A549 (cell line): ENCODE measurements around the gene ARHGAP31. TPM values are rescaled to one million over a fixed set of nuclear protein-coding genes. Genes with fewer than 3 reads are reported as not detected.
A peak's percentile ranks its signal among the peaks of the same experiment; 100 is the strongest.

Experiments
- ATAC-seq, 2 experiments: fragments of 200-7000 bp in 1 of 2; fragments of >200 bp in 1 of 2; cut with Nextera tagmentation in 1 of 2; cut with Tn5 transposase in 1 of 2; 3 replicates each; pipeline versions ENCODE4 v1.8.0 to v1.9.1; 2018 to 2020; ENCODE audit warnings: mild to moderate bottlenecking in 1 of 2, moderate library complexity in 1 of 2
- CTCF ChIA-PET: fragments of 300-600 bp; sonication (Branson Sonifier 250); formaldehyde crosslinking; extraction: SDS; loops from one replicate; lab custom pipeline; 2021; ENCODE audit warnings: antibody characterized with exemption, inconsistent platforms; lab: Yijun Ruan, JAX
- POLR2A ChIA-PET: fragments of 350-600 bp; formaldehyde crosslinking; extraction: SDS; loops from one replicate; lab custom pipeline; 2021; ENCODE audit warnings: antibody characterized with exemption, inconsistent platforms; lab: Yijun Ruan, JAX
- DNase-seq, 2 experiments: peaks; one replicate each; pipeline versions ENCODE4 v3.0.0 to v3.0.0-alpha.2; 2011 to 2016; ENCODE audit warnings: low read depth in 1 of 2, low spot score in 1 of 2
- FAIRE-seq: peaks from 2 replicates; lab custom pipeline; 2011; peaks lifted over from hg19 to GRCh38; lab: Jason Lieb, UNC
- H3K27ac ChIP-seq, 2 experiments: fragments of >200 bp; sonication (Bioruptor Twin); formaldehyde crosslinking; 3 replicates each; pipeline ENCODE4 v1.5.1; 2016 to 2017
- H3K4me1 ChIP-seq: fragments of >200 bp; sonication (Bioruptor Twin); formaldehyde crosslinking; 3 replicates; pipeline ENCODE4 v1.6.1; 2016
- H3K4me2 ChIP-seq: fragments of >200 bp; sonication (Bioruptor Twin); formaldehyde crosslinking; 3 replicates; pipeline ENCODE4 v1.6.1; 2016
- H3K4me3 ChIP-seq: fragments of >200 bp; sonication (Bioruptor Twin); formaldehyde crosslinking; 3 replicates; pipeline ENCODE4 v1.5.1; 2016
- H3K9me3 ChIP-seq: fragments of >200 bp; sonication (Bioruptor Twin); formaldehyde crosslinking; 3 replicates; pipeline ENCODE4 v1.6.1; 2016
- CBX8 ChIP-seq: fragments of 200-600 bp; sonication (generic); IDR thresholded peaks from 2 replicates; pipeline ENCODE4 v1.6.1; 2016
- CEBPB ChIP-seq, 2 experiments: fragments of >200 bp in 1 of 2; sonication (Bioruptor Twin) in 1 of 2; formaldehyde crosslinking in 1 of 2; IDR thresholded peaks; 2 replicates each; pipeline ENCODE4 v1.6.1; 2012 to 2016
- E2F6 ChIP-seq: IDR thresholded peaks from 2 replicates; pipeline ENCODE4 v1.6.1; 2012; ENCODE audit warnings: low read depth, borderline replicate concordance
- EHF ChIP-seq: fragments of 250-450 bp; sonication (Bioruptor Pico); IDR thresholded peaks from 2 replicates; pipeline ENCODE4 v1.5.0; 2020; ENCODE audit warnings: mild to moderate bottlenecking
- EP300 ChIP-seq, 2 experiments: fragments of >200 bp; sonication (Bioruptor Twin); formaldehyde crosslinking; IDR thresholded peaks; 2 replicates in 1 of 2; 3 replicates in 1 of 2; pipeline ENCODE4 v1.6.1; 2016 to 2017
- ESRRA ChIP-seq: fragments of 150-350 bp; IDR thresholded peaks from 2 replicates; pipeline ENCODE4 v1.6.1; 2014; ENCODE audit warnings: mild to moderate bottlenecking, low read length, borderline replicate concordance
- FOSL2 ChIP-seq, 2 experiments: fragments of 450-650 bp in 1 of 2; fragments of >200 bp in 1 of 2; sonication (Bioruptor Twin) in 1 of 2; formaldehyde crosslinking; IDR thresholded peaks; 2 replicates each; pipeline versions ENCODE4 v1.5.0 to v1.6.1; 2016 to 2020; ENCODE audit warnings: mild to moderate bottlenecking in 1 of 2, moderate library complexity in 1 of 2
- HEYL ChIP-seq: fragments of 250-450 bp; sonication (Bioruptor Pico); IDR thresholded peaks from 2 replicates; pipeline ENCODE4 v1.8.0; 2021; ENCODE audit warnings: mild to moderate bottlenecking, moderate library complexity
- HMGXB4 ChIP-seq: fragments of 250-450 bp; sonication (Bioruptor Pico); IDR thresholded peaks from 2 replicates; pipeline ENCODE4 v1.5.0; 2021; ENCODE audit warnings: mild to moderate bottlenecking, moderate library complexity, borderline replicate concordance
- HOXA7 ChIP-seq: fragments of 250-450 bp; sonication (Bioruptor Pico); IDR thresholded peaks from 2 replicates; pipeline ENCODE4 v1.5.0; 2020; ENCODE audit warnings: mild to moderate bottlenecking, moderate library complexity
- HOXB5 ChIP-seq: fragments of 250-450 bp; sonication (Bioruptor Pico); IDR thresholded peaks from 2 replicates; pipeline ENCODE4 v1.5.0; 2020; ENCODE audit warnings: mild to moderate bottlenecking, moderate library complexity
- JUN ChIP-seq, 2 experiments: fragments of >200 bp; sonication (Bioruptor Twin); formaldehyde crosslinking; IDR thresholded peaks; 2 replicates in 1 of 2; 3 replicates in 1 of 2; pipeline ENCODE4 v1.6.1; 2016 to 2017
- JUNB ChIP-seq: fragments of >200 bp; sonication (Bioruptor Twin); formaldehyde crosslinking; IDR thresholded peaks from 2 replicates; pipeline ENCODE4 v1.6.1; 2016
- KDM1A ChIP-seq: fragments of 200-600 bp; sonication (generic); IDR thresholded peaks from 2 replicates; pipeline ENCODE4 v1.6.1; 2016; ENCODE audit warnings: low read depth, mild to moderate bottlenecking
- KDM5A ChIP-seq: fragments of 200-600 bp; sonication (generic); IDR thresholded peaks from 2 replicates; pipeline ENCODE4 v1.6.1; 2016; ENCODE audit warnings: antibody characterized with exemption, mild to moderate bottlenecking
- MAZ ChIP-seq: fragments of 150-350 bp; IDR thresholded peaks from 2 replicates; pipeline ENCODE4 v1.6.1; 2014; ENCODE audit warnings: antibody characterized with exemption, low read depth, low read length, borderline replicate concordance
- MYC ChIP-seq: IDR thresholded peaks from 2 replicates; pipeline ENCODE4 v1.6.1; 2012; ENCODE audit warnings: mild to moderate bottlenecking, inconsistent platforms, low read length, improper control_type of control experiment, borderline replicate concordance
- NFE2L2 ChIP-seq: fragments of 150-350 bp; conservative IDR thresholded peaks from 2 replicates; pipeline ENCODE4 v1.6.1; 2014; ENCODE audit warnings: low read length
- POLR2AphosphoS2 ChIP-seq: conservative IDR thresholded peaks from 2 replicates; pipeline ENCODE4 v1.6.1; 2012; ENCODE audit warnings: low read length, improper control_type of control experiment, inconsistent platforms
- RAD21 ChIP-seq, 2 experiments: fragments of >200 bp in 1 of 2; sonication (Bioruptor Twin) in 1 of 2; formaldehyde crosslinking in 1 of 2; IDR thresholded peaks in 1 of 2; conservative IDR thresholded peaks in 1 of 2; 2 replicates in 1 of 2; 3 replicates in 1 of 2; pipeline ENCODE4 v1.6.1; 2012 to 2018; ENCODE audit warnings: inconsistent platforms in 1 of 2
- RARB ChIP-seq: fragments of 250-450 bp; sonication (Bioruptor Pico); IDR thresholded peaks from 2 replicates; pipeline ENCODE4 v1.8.0; 2021; ENCODE audit warnings: mild to moderate bottlenecking, moderate library complexity
- TFCP2L1 ChIP-seq: fragments of 250-450 bp; sonication (Bioruptor Pico); IDR thresholded peaks from 2 replicates; pipeline ENCODE4 v1.5.0; 2021; ENCODE audit warnings: mild to moderate bottlenecking
- USF2 ChIP-seq: fragments of 450-650 bp; IDR thresholded peaks from 2 replicates; pipeline ENCODE4 v1.6.1; 2014; ENCODE audit warnings: antibody characterized with exemption
- ZFP36 ChIP-seq: fragments of 450-650 bp; IDR thresholded peaks from 2 replicates; pipeline ENCODE4 v1.6.1; 2014; ENCODE audit warnings: borderline replicate concordance; ENCODE audit not compliant: partially characterized antibody
- ZSCAN20 ChIP-seq: fragments of 250-450 bp; sonication (Bioruptor Pico); IDR thresholded peaks from 2 replicates; pipeline ENCODE4 v1.8.0; 2022; ENCODE audit warnings: mild to moderate bottlenecking, moderate library complexity
- WGBS: methylation state at CpG from one replicate; pipeline ENCODE4 v1.1.6; 2017; ENCODE audit errors: missing lambda C conversion rate; 5-methylcytosine and 5-hydroxymethylcytosine counted together
- polyA plus RNA-seq, 4 experiments: library from polyadenylated mRNA; depleted of rRNA in 3 of 4; stranded (reverse); fragments of >200 nt; fragmentation: RNase III in 1 of 4; extraction: RNeasy Plus Mini Kit Qiagen cat#74134 plus additional on column Dnase treatment in 1 of 4; gene quantifications; 2 replicates in 3 of 4; 3 replicates in 1 of 4; pipeline ENCODE4 v1.2.3, GENCODE V29; 2011 to 2017
- TF ChIP-seq, protein P1 (sequence below): fragments of 200-600 bp; sonication (generic); IDR thresholded peaks from 2 replicates; pipeline ENCODE4 v1.6.1; 2016; ENCODE audit warnings: antibody characterized with exemption, mild to moderate bottlenecking, moderate library complexity
- TF ChIP-seq, protein P2 (sequence below): fragments of >200 bp; sonication (Bioruptor Twin); formaldehyde crosslinking; IDR thresholded peaks from 2 replicates; pipeline ENCODE4 v1.6.1; 2016
- TF ChIP-seq, protein P3 (sequence below): IDR thresholded peaks from 2 replicates; pipeline ENCODE4 v1.6.1; 2012
- TF ChIP-seq, protein P4 (sequence below): IDR thresholded peaks from 2 replicates; pipeline ENCODE4 v1.6.1; 2012

Gene ARHGAP31
- polyA plus RNA-seq, 2 of the 4 experiments (the other 2 are of a cell fraction): 0.93 to 1.3 TPM

- no peak for TF ChIP-seq MAZ
- no peak for TF ChIP-seq RARB (CRISPR knock-in tag)
- TF ChIP-seq TFCP2L1 (CRISPR knock-in tag): no peak
- TF ChIP-seq JUNB: no peak
- peak; percentile 19; the same call in 1 of the 2 replicates for TF ChIP-seq HOXB5 (CRISPR knock-in tag)
- no peak for TF ChIP-seq CEBPB (IDR thresholded peaks at IDR 0.05)
- no peak for TF ChIP-seq EHF (CRISPR knock-in tag)
- no peak for TF ChIP-seq RAD21 (conservative IDR thresholded peaks at IDR 0.05 in 1 of 2, IDR thresholded peaks at IDR 0.05 in 1 of 2)
- TF ChIP-seq, protein P1, sequence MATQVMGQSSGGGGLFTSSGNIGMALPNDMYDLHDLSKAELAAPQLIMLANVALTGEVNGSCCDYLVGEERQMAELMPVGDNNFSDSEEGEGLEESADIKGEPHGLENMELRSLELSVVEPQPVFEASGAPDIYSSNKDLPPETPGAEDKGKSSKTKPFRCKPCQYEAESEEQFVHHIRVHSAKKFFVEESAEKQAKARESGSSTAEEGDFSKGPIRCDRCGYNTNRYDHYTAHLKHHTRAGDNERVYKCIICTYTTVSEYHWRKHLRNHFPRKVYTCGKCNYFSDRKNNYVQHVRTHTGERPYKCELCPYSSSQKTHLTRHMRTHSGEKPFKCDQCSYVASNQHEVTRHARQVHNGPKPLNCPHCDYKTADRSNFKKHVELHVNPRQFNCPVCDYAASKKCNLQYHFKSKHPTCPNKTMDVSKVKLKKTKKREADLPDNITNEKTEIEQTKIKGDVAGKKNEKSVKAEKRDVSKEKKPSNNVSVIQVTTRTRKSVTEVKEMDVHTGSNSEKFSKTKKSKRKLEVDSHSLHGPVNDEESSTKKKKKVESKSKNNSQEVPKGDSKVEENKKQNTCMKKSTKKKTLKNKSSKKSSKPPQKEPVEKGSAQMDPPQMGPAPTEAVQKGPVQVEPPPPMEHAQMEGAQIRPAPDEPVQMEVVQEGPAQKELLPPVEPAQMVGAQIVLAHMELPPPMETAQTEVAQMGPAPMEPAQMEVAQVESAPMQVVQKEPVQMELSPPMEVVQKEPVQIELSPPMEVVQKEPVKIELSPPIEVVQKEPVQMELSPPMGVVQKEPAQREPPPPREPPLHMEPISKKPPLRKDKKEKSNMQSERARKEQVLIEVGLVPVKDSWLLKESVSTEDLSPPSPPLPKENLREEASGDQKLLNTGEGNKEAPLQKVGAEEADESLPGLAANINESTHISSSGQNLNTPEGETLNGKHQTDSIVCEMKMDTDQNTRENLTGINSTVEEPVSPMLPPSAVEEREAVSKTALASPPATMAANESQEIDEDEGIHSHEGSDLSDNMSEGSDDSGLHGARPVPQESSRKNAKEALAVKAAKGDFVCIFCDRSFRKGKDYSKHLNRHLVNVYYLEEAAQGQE: 0 out of 2 replicates have a peak, but pooled peaks have one; percentile 31
- 0 out of 2 replicates have a peak, but pooled peaks have one; percentile 17 for TF ChIP-seq E2F6
- TF ChIP-seq KDM5A: peak; percentile 97
- TF ChIP-seq, protein P2, sequence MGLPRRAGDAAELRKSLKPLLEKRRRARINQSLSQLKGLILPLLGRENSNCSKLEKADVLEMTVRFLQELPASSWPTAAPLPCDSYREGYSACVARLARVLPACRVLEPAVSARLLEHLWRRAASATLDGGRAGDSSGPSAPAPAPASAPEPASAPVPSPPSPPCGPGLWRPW: no peak
- TF ChIP-seq CBX8: no peak
- no peak for TF ChIP-seq ZFP36
- TF ChIP-seq POLR2AphosphoS2: no peak
- TF ChIP-seq JUN (IDR thresholded peaks at IDR 0.05): peak; percentile 96
- no peak for TF ChIP-seq ESRRA
- no peak for TF ChIP-seq HEYL (CRISPR knock-in tag)
- TF ChIP-seq EP300 (IDR thresholded peaks at IDR 0.05): no peak
- 0 out of 2 replicates have a peak, but pooled peaks have one; percentile 5 for TF ChIP-seq NFE2L2
- no peak for TF ChIP-seq FOSL2 (IDR thresholded peaks at IDR 0.05)
- TF ChIP-seq FOSL2 (CRISPR knock-in tag; IDR thresholded peaks at IDR 0.05): peak; percentile 56
Observed at GRCh38 chr3:119463171-119464169, 169.3 kb downstream of the ARHGAP31 start, which contains the start of gene TMEM39A (continued).

- Histone ChIP-seq H3K9me3 (no peaks in the 10 kb centered on the region), H3K27ac (peak overlapping the region; percentile 90 to 96), H3K4me1 (peaks cover 13% of the 10 kb centered on the region), H3K4me3 (peak overlapping the region; percentile 76; the same call in 2 of the 3 replicates), H3K4me2 (peak overlapping the region; percentile 81)
- ChIA-PET POLR2A (interaction anchor here (4.4 kb wide), 1 partner anchor 30 kb away, joined by 22 read pairs; the partner anchor contains the start of gene TIMMDC1), CTCF (interaction anchor here (1.4 kb wide), 1 partner anchor 213 kb away, joined by 7 read pairs; no protein-coding TSS in a partner anchor)
- TF ChIP-seq JUNB: no peak
- TF ChIP-seq MYC: no peak
- no peak for TF ChIP-seq ZSCAN20 (CRISPR knock-in tag)
- TF ChIP-seq HOXA7: no peak
- TF ChIP-seq USF2: no peak
- no peak for TF ChIP-seq HOXB5 (CRISPR knock-in tag)
- TF ChIP-seq CBX8: no peak
- no peak for TF ChIP-seq ZFP36
- no peak for TF ChIP-seq HMGXB4 (CRISPR knock-in tag)
- TF ChIP-seq, protein P3, sequence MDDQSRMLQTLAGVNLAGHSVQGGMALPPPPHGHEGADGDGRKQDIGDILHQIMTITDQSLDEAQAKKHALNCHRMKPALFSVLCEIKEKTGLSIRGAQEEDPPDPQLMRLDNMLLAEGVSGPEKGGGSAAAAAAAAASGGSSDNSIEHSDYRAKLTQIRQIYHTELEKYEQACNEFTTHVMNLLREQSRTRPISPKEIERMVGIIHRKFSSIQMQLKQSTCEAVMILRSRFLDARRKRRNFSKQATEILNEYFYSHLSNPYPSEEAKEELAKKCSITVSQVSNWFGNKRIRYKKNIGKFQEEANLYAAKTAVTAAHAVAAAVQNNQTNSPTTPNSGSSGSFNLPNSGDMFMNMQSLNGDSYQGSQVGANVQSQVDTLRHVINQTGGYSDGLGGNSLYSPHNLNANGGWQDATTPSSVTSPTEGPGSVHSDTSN: no peak
- TF ChIP-seq RAD21 (conservative IDR thresholded peaks at IDR 0.05 in 1 of 2, IDR thresholded peaks at IDR 0.05 in 1 of 2): no peak
- TF ChIP-seq KDM1A: no peak
- TF ChIP-seq, protein P4, sequence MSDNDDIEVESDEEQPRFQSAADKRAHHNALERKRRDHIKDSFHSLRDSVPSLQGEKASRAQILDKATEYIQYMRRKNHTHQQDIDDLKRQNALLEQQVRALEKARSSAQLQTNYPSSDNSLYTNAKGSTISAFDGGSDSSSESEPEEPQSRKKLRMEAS: no peak
- DNase-seq (no peak), ATAC-seq (no peak), FAIRE-seq (no peak)
- 65% methylated on average over 2 of the region's 2 CpGs for WGBS
Observed at GRCh38 chr3:119468041-119468440, 173.9 kb downstream of the ARHGAP31 start.
